Measurements from ENCODE around the gene PPP2R3C.
"Not testable (repeated sequence)": the region's sequence is repeated elsewhere in the genome, so short reads cannot be mapped to it uniquely, and the experiment has no call there.

Gene PPP2R3C

DNA sequence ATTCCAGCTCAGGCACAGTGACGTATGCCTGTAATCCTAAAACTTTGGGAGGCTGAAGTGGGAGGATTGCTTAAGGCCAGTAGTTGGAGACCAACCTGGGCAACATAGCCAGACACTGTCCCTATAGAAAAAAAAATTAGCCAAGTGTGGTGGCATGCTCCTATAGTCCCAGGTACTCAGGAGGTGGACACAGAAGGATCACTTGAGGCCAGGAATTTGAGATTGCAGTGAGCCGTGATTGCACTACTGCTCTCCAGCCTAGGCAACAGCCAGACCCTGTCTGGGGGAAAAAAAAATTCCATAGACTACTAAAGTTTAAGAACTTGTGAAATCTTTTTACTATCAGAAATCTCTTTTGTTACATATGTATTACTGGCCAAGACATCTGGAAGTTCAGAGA, 69.2 kb downstream of the PPP2R3C start:
- no peak for DNase-seq (ENCODE audit: low read depth, low spot score)

DNA sequence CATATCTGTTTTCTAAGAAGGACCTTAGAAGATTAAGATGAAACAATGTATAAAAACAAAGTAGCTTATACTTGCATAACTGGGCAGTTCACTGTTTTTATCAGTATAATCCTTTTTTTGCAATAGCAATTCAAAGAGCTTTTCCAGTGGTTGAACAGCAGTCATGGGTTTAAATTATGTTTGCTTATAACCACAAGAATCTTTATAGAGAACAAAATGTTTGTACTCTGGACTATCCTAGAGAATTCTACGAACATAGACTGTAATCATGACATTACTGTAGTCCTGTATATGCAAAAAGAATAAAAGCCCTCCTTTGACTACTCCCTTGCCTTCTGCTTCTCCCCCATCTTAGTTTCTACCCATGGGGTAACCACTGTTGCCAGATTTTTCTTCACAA, 70.0 kb downstream of the PPP2R3C start:
- no peak for DNase-seq (ENCODE audit: low read depth, low spot score)

DNA sequence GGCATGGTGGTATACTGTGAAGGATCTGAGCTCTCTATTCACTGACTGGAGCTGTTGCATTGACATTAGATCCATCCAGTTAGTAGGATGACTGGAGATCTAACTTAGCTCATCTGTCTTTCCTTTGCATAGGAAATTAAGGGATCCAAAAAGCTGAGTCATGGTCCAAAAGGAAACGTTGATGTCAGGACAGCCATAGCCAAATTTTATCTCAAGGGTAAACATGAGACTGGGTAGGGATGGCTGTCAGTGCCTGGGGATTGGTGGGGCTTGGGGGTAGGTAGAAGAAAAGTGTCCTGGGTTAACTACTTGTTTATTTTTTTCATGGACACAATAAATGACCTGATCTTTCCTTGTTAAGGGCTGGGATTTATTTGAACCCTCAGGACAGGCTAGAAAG, 71.1 kb downstream of the PPP2R3C start:
- DNase-seq (ENCODE audit: low read depth, low spot score): no peak

DNA sequence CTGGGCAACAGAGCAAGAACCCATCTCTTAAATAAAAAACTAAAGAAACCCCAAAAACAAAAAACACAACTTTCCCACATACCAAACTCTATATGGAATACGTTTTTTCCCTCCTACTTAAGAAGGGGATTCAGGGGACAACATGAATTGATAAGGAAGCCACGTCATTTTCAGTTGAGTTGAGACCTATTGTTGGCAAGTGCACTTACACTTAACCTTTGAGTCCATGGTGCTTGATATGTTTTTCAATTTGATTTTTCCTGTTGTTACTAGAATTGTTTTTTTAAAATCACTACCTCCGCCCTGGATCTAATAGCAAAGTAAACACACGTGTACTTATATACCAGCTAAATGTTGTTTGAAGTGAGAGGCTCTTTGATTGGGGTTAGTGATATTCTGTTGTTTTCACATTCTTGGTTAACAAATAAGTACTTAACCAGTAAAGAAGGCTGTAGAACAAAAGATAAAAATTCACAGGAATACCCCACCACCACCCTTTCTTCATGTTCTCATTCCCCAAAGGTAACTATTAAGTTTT, 73.7 kb downstream of the PPP2R3C start:
- DNase-seq (ENCODE audit: low read depth, low spot score): no peak

DNA sequence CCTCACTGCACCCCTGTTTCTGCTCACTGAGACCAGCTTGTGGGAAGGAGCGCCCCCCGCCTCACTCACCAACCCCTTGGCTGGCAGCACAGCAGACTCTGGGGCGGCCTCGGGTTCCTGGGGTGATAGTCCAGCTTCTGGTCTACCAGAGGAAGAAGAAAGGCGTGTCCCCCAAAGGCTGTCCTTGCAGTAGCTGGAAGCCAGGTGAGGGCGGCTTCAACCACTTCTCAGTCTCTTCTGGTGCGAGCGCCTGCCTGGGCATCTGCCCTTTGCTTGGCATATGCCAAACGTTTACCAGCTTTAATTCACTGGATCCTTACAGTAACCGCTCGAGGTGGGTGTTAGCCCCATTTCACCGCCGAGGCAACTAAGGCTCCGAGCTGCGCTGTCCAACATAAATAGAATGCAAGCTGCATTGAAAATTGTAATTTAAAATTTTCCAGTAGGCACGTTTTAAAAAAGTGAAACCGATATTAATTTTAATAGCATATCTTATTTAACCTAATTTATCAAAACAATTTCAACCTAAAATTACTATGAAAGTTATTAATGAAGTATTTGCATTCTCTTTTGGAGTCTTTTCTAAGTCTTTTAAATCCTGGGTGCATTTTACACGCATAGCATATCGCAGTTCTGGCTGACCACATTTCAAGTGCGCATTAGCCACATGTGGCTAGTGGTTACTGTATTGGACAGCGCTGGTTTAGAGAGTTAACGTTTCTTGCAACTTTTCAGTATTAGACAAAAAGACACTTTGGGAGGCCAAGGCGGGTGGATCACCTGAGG, 74.8 kb downstream of the PPP2R3C start:
- peak; percentile 2 for DNase-seq (ENCODE audit: low read depth, low spot score)

DNA sequence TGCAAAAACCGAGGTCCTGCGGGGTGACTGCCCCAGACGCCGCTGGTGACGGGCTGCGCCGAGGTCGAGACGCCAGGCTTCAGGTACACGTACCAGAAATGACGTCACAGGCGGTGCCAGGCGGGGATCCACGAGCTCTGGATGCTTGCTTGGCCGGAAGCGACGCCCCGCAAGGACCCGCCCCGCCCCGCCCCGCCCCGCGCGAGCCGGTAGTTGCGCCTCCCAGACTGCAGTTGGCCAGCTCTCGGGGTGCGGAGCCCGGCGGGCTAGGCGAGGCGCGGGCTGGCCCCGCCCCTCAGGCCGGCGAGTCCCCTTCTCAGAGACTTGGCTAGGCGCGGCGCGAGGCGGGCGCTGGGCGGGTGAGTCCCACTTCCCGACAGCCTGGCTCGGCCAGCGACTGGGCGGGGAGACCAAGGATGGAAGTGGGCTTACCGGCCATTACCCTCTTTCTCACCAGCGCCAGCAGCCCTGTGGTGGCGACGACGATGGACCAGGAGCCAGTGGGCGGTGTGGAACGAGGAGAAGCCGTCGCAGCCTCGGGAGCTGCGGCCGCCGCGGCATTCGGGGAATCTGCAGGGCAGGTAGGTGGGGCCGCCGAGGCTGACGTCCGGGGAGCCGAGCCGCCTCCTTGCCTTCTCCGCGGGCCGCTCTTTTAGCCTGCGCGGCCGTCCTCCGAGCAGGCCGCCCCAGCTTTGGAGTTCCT, 75.6 kb downstream of the PPP2R3C start, which contains the start of gene FAM177A1:
Gene FAM177A1 (plus strand): TSS at position 225 of the 703 bp plus-strand sequence. CDS start 192 bp downstream, at position 417.
- peak; percentile 96 for DNase-seq (ENCODE audit: low read depth, low spot score)

DNA sequence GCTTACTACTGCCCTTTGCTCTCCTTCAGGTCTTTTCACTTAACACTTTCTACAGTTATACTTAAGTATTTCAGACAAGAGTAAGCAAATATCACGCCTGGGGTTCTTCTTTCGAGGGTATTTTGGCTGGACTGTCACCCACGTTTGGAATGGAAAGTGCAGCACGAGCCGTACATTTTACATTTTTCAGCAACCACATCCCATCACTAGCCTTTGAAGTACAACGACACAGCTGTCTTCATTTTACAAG, 76.1 kb downstream of the PPP2R3C start:
- DNase-seq (ENCODE audit: low read depth, low spot score): no peak

DNA sequence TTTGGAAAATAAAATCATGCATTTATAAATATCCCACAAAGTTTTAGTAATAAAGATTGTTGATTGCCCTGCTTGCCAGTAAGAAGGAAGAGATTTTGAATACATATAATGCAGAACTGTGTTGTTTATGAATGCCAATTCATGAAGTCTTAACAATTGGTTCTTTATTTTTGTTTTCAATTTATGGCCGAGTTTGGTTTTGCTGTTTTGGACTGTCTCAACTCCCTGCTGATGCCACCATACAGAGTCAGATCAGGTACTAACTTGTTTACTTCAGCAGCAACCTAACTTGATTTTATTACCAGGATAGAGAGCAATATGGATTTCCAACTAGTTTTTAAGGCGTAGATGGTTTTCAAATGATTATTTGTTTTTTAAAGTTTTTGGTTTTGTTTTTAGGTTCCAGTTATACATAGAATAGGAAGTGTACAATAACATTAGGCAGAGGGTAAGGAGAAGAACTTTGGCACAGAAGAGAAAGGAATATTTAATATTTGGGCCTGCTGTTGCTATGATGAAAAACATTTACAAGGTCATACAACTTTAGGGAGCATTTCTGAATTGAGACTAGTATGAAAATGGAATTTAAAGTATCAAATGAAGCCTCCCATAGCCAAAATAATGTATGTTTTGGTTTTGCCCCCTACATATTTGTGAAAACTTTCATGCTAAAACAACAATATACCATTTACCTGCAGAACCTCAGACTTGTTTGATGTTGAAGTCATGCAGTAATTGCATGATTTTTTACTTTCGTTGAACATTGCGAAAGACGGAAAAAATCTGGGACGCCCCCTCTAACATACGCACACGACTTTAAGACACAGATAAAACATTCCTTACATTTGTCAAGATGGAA, 76.6 kb downstream of the PPP2R3C start:
- DNase-seq (ENCODE audit: low read depth, low spot score): no peak

DNA sequence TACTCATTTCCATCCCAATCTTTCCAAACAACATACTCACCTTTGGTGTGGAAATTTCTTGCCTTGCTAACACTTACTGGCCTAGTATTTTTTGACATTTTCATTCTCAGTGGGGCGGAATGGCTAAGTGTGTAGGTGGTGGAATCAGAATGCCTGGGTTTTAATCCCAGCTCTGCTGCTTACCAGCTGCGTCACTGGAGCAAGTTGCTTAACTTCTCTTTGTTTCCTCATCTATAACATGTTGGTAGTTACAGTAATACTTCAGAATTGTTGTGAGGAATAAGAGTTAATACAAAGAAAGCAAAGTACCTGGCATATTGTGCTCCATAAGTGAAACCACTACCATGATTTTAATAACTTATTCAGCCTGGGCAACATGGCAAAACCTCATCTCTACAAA, 78.7 kb downstream of the PPP2R3C start:
- no peak for DNase-seq (ENCODE audit: low read depth, low spot score)

DNA sequence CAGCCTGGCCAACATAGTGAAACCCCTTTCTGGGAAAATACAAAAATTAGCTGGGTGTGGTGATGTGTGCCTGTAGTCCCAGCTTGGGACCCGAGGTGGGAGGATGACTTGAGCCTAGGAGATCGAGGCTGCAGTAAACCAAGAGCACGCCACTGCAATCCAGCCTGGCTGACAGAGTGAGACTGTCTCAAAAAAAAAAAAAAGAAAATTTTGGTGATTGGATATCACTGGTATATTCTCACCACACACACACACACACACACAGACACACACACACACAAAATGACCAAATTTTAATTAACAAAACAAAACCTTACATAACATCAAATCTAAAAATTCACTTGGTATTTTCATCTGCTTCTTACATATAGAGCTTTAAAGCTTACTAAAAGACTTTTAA, 79.2 kb downstream of the PPP2R3C start:
- no peak for DNase-seq (ENCODE audit: low read depth, low spot score)

DNA sequence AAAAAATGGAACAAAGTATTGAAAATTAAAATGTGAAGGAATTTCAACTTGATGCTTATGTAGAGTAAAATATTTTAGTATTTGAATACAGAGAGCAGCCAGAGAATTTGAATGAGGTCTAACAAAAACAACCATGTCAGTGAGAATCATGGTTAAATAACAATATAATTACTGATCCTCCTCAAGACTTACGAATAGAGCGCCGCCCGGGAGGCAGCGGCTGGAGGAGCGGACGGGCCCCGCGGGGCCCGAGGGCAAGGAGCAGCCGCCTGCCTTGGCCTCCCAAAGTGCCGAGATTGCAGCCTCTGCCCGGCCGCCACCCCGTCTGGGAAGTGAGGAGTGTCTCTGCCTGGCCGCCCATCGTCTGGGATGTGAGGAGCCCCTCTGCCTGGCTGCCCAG, 83.5 kb downstream of the PPP2R3C start:
- not testable (repeated sequence) for DNase-seq (ENCODE audit: low read depth, low spot score)

All from activated naive CD8-positive, alpha-beta T cell treated with anti-CD3 and anti-CD28 coated beads, Interleukin-2, amount 50 U/mL, for 16 hours (primary cell).